A673 (cell line): ENCODE data around the gene PPP1R13B.

Source experiments
- EZH2 ChIP-seq: fragments of 200-600 bp; sonication (generic); IDR thresholded peaks from 2 replicates; pipeline ENCODE4 v1.6.1; 2017; ENCODE audit warnings: borderline replicate concordance, low read depth, mild to moderate bottlenecking, mixed read lengths, antibody characterized with exemption, low read length; ENCODE audit not compliant: poor library complexity, severe bottlenecking
- TF ChIP-seq, protein P1 (sequence below): fragments of 300-800, 200-600 bp; sonication (generic); conservative IDR thresholded peaks from 2 replicates; pipeline ENCODE4 v1.5.1; 2017; ENCODE audit warnings: low read depth, mild to moderate bottlenecking, antibody characterized with exemption, low read length, moderate library complexity, mixed read lengths

DNA sequence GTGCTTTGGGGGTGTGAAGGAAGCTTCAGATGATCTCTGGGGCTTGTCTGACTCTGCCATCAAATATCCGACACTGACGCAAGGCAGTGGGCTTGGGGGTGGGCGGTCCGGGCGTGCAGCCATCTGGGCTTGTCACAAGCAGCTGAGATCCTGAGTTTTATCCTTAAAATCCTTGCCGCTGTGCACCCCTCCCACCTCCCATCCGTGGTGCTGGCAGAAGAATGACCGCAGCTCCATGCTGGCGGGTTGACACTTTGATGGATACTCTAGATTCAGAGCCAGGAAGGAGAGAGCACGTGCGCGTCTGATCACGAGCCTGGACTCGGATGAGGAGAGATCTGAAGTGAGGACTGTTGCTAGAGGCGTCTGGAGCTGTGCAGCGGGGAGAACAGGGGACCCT lies 128.8 kb downstream of the PPP1R13B start:
- TF ChIP-seq, protein P1, sequence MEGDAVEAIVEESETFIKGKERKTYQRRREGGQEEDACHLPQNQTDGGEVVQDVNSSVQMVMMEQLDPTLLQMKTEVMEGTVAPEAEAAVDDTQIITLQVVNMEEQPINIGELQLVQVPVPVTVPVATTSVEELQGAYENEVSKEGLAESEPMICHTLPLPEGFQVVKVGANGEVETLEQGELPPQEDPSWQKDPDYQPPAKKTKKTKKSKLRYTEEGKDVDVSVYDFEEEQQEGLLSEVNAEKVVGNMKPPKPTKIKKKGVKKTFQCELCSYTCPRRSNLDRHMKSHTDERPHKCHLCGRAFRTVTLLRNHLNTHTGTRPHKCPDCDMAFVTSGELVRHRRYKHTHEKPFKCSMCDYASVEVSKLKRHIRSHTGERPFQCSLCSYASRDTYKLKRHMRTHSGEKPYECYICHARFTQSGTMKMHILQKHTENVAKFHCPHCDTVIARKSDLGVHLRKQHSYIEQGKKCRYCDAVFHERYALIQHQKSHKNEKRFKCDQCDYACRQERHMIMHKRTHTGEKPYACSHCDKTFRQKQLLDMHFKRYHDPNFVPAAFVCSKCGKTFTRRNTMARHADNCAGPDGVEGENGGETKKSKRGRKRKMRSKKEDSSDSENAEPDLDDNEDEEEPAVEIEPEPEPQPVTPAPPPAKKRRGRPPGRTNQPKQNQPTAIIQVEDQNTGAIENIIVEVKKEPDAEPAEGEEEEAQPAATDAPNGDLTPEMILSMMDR: no peak
- TF ChIP-seq EZH2: no peak
